GM19468 (cell line): ENCODE data around the gene RASGRP1.
A peak's percentile ranks its signal among the peaks of the same experiment; 100 is the strongest.

ENCODE experiments used
- ATAC-seq: cut with Tn5 transposase; IDR thresholded peaks from one replicate; pipeline ENCODE4 v1.9.1; 2021; ENCODE audit warnings: mild to moderate bottlenecking, moderate library complexity, moderate number of reproducible peaks; ENCODE audit not compliant: unreplicated experiment; ENCODE audit errors: extremely low read depth

The RASGRP1 gene

GRCh38 chr15:38470816-38471215 lies 93.8 kb downstream of the RASGRP1 start:
- no peak for ATAC-seq

GRCh38 chr15:38464675-38465074 lies 99.9 kb downstream of the RASGRP1 start:
- ATAC-seq, result no peak

GRCh38 chr15:38463893-38464292 lies 100.7 kb downstream of the RASGRP1 start:
- no peak for ATAC-seq

GRCh38 chr15:38461066-38461833 lies 103.4 kb downstream of the RASGRP1 start:
- no peak for ATAC-seq

- ATAC-seq, result no peak
Observed at GRCh38 chr15:38460543-38460942, 104.1 kb downstream of the RASGRP1 start.

- ATAC-seq, result no peak
Observed at GRCh38 chr15:38459480-38459879, 105.1 kb downstream of the RASGRP1 start.

- ATAC-seq, result no peak
Observed at GRCh38 chr15:38458646-38459045, 106.0 kb downstream of the RASGRP1 start.

- ATAC-seq, result no peak
Observed at GRCh38 chr15:38455092-38455491, 109.5 kb downstream of the RASGRP1 start.

- ATAC-seq, result no peak
Observed at GRCh38 chr15:38454696-38455090, 109.9 kb downstream of the RASGRP1 start.

GRCh38 chr15:38453971-38454695 lies 110.5 kb downstream of the RASGRP1 start, which contains the start of gene FAM98B:
TSS of gene FAM98B (plus strand) at chr15:38454127. CDS start at chr15:38454162, 35 bp downstream.
- peak; percentile 51 for ATAC-seq

- ATAC-seq, result no peak
Observed at GRCh38 chr15:38441130-38441519, 123.5 kb downstream of the RASGRP1 start.

- peak; percentile 47 for ATAC-seq
Observed at GRCh38 chr15:38440353-38441129, 124.1 kb downstream of the RASGRP1 start.
